BJ (cell line): ENCODE data around the gene TMEM209. TPM values are rescaled to one million over a fixed set of nuclear protein-coding genes. Genes with fewer than 3 reads are reported as not detected.
"Not testable (repeated sequence)": the region's sequence is repeated elsewhere in the genome, so short reads cannot be mapped to it uniquely, and the experiment has no call there.

Source experiments
- CTCF ChIA-PET: fragments of 350-600 bp; formaldehyde crosslinking; extraction: SDS; loops from one replicate; lab custom pipeline; 2021; ENCODE audit warnings: antibody characterized with exemption, inconsistent platforms; lab: Yijun Ruan, JAX
- POLR2A ChIA-PET: fragments of 300-600 bp; sonication (Branson Sonifier 250); formaldehyde crosslinking; extraction: SDS; loops from one replicate; lab custom pipeline; 2021; ENCODE audit warnings: antibody characterized with exemption; lab: Charles Lee
- DNase-seq: peaks from one replicate; pipeline ENCODE4 v3.0.0-alpha.2; 2011; ENCODE audit warnings: low read depth
- H3K27me3 ChIP-seq: 2 replicates; pipeline ENCODE4 v1.6.0; 2011; ENCODE audit warnings: low read length; ENCODE audit not compliant: control insufficient read depth, insufficient read depth
- H3K36me3 ChIP-seq: 2 replicates; pipeline ENCODE4 v1.5.1; 2011; ENCODE audit warnings: low read length; ENCODE audit not compliant: control insufficient read depth, insufficient read depth
- H3K4me3 ChIP-seq: 2 replicates; pipeline ENCODE4 v1.5.1; 2011; ENCODE audit warnings: low read depth, mild to moderate bottlenecking, control low read depth, low read length
- polyA plus RNA-seq: library from polyadenylated mRNA; depleted of rRNA; stranded (reverse); fragments of >200 nt; gene quantifications from 2 replicates; pipeline ENCODE4 v1.2.3, GENCODE V29; 2011
- TF ChIP-seq, protein P1 (sequence below): IDR thresholded peaks from 2 replicates; pipeline ENCODE4 v1.5.1; 2011; ENCODE audit warnings: low read depth, mild to moderate bottlenecking, control low read depth, inconsistent platforms, low read length, moderate library complexity; ENCODE audit not compliant: insufficient read depth

The TMEM209 gene
- polyA plus RNA-seq, 1 experiment = 15.5 TPM

DNA sequence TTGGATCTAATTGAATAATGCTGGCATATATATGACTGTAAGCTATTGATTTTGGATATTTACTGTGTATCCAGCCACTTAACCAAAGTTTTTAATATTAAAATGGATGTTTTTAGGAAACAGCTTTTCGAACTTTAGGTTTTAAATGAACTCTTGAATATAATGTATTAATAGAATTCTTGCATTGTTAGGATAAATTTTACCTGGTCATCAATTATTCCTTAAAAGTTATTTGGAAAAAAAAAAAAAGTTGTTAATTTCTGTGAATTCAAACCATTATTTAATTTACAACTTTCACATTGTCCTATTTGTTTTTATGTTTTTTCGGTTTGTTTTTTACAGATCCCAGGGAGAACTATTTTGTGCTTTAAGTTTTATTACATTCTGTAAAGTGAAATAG lies 9.8 kb downstream of the TMEM209 start:
- no peak overlapping the region for H3K4me3 ChIP-seq
- CTCF ChIA-PET = no interaction called here
- no peaks in the 10 kb centered on the region; the same call in 1 of the 2 replicates for H3K36me3 ChIP-seq
- no peak for DNase-seq
- TF ChIP-seq, protein P1, sequence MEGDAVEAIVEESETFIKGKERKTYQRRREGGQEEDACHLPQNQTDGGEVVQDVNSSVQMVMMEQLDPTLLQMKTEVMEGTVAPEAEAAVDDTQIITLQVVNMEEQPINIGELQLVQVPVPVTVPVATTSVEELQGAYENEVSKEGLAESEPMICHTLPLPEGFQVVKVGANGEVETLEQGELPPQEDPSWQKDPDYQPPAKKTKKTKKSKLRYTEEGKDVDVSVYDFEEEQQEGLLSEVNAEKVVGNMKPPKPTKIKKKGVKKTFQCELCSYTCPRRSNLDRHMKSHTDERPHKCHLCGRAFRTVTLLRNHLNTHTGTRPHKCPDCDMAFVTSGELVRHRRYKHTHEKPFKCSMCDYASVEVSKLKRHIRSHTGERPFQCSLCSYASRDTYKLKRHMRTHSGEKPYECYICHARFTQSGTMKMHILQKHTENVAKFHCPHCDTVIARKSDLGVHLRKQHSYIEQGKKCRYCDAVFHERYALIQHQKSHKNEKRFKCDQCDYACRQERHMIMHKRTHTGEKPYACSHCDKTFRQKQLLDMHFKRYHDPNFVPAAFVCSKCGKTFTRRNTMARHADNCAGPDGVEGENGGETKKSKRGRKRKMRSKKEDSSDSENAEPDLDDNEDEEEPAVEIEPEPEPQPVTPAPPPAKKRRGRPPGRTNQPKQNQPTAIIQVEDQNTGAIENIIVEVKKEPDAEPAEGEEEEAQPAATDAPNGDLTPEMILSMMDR = no peak
- POLR2A ChIA-PET = no interaction called here
- H3K27me3 ChIP-seq = no peaks in the 10 kb centered on the region

DNA sequence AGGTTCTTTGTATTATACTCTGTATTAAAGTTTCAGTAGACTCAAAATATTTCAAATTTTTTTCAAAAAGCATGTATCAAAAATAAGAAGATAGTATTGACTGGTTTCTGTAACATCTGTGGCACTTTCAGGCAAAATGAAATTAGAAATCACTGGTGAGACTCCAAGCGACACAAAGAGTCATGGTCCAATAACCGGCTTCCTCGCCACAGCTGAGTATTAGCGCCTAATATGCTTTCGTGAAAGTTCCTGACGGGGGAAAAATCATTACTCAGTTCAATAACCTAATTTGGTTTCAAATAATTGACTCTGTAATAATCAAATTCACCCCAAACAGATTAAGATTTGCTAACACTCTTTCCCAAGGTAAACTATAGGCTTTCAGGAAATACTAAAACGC lies 13.4 kb downstream of the TMEM209 start:
- CTCF ChIA-PET = no interaction called here
- no peaks in the 10 kb centered on the region; the same call in 1 of the 2 replicates for H3K36me3 ChIP-seq
- TF ChIP-seq, protein P1 = no peak
- no peak overlapping the region for H3K4me3 ChIP-seq
- H3K27me3 ChIP-seq = no peaks in the 10 kb centered on the region
- no peak for DNase-seq
- POLR2A ChIA-PET = no interaction called here

DNA sequence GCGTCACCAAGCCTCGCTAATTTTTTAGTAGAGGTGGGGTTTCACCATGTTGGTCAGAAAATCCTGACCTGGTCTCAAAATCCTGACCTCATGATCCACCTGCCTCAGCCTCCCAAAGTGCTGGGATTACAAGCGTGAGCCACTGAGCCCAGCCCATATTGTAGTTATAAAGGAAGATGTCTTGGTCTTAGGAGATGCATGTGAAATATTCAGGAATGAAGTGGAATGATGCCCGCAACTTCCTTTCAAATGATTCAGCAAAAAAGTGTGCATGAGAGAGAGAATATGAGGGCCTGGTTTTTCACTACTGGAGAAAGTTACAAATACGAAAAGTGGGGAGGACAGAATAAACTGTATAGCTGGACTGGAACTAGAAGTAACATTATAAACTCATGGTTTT lies 15.9 kb downstream of the TMEM209 start:
- DNase-seq = peak; percentile 18
- no peaks in the 10 kb centered on the region for H3K27me3 ChIP-seq
- TF ChIP-seq, protein P1 = no peak
- POLR2A ChIA-PET = interaction anchor here (0.6 kb wide), 1 partner anchor 12 kb away, joined by 3 read pairs; no protein-coding TSS in a partner anchor
- no peak overlapping the region for H3K4me3 ChIP-seq
- CTCF ChIA-PET = no interaction called here
- no peaks in the 10 kb centered on the region; the same call in 1 of the 2 replicates for H3K36me3 ChIP-seq

DNA sequence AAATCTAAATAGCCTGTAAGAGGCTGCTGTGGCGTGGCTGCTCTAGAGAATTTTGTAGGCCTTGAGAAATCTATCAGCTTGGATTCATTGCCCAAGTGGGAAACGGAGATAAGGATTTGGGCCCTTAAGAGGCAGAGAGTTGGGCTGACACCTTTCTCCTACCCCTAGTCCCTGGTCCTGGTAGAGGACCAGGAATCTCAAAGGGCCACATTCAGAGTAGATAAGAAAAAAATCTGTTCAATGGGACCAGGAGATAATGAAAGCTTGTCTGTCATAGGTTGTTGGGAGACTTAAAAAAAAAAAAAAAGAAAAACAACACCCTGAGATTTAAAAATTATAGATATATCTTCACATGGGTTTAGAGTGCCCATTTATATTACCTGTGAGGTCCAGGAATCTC lies 17.8 kb downstream of the TMEM209 start:
- no peak overlapping the region for H3K4me3 ChIP-seq
- TF ChIP-seq, protein P1 = no peak
- H3K27me3 ChIP-seq = no peaks in the 10 kb centered on the region
- H3K36me3 ChIP-seq = peaks cover 2% of the 10 kb centered on the region; the same call in 1 of the 2 replicates
- ChIA-PET POLR2A (no interaction called here), CTCF (interaction anchor here (0.6 to 1.2 kb wide), 2 partner anchors 12 to 53 kb away, joined by 3 read pairs; no protein-coding TSS in a partner anchor)
- DNase-seq = no peak

DNA sequence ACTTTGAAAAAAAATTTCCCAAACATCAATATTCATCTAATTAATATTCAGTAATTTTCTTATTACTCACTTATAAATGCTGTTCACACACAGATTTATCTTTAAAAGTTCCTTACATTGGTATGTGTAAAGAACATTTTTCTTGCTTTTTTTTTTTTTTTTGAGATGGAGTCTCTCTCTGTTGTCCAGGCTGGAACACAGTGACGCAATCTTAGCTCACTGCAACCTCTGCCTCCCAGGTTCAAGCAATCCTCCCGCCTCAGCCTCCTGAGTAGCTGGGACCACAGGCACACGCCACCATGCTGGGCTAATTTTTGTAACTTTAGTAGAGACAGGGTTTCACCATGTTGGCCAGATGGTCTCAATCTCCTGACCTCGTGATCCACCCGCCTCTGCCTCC lies 20.9 kb downstream of the TMEM209 start:
- H3K4me3 ChIP-seq, H3K36me3 ChIP-seq, H3K27me3 ChIP-seq, DNase-seq, CTCF ChIA-PET: not testable (repeated sequence)
- POLR2A ChIA-PET = interaction anchor here (0.6 kb wide), 1 partner anchor 179 kb away, joined by 4 read pairs; no protein-coding TSS in a partner anchor

DNA sequence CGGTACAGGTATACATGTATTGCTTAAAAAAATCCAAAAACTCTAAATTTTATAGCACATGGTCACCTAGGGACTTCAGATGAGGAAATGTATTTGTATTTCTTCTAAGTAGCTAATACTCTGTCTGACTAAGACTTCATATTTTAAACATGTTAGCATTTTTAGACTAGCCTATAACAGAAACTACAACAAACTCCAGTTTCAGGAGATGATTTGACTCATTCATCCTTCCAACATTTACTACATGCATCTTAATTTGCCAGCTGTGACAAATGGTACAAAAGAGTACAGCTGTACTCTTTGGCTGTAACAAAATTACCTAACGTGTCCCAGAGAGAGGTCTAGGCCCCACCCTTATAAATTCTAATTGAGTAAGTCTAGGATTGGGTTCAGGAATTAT lies 22.2 kb downstream of the TMEM209 start:
- Histone ChIP-seq H3K36me3 (peaks cover 3% of the 10 kb centered on the region), H3K27me3 (no peaks in the 10 kb centered on the region), H3K4me3 (no peak overlapping the region)
- ChIA-PET POLR2A (no interaction called here), CTCF (interaction anchor here (1.5 kb wide), 1 partner anchor 11 kb away, joined by 3 read pairs; no protein-coding TSS in a partner anchor)
- TF ChIP-seq, protein P1 = no peak
- DNase-seq = no peak
